ENCODE results near the gene PPP1R13L. TPM values are rescaled to one million over a fixed set of nuclear protein-coding genes. Genes with fewer than 3 reads are reported as not detected.

The PPP1R13L gene
- total and polyA plus RNA-seq, 12 donors: 85.2 to 265 (median 166) TPM

DNA sequence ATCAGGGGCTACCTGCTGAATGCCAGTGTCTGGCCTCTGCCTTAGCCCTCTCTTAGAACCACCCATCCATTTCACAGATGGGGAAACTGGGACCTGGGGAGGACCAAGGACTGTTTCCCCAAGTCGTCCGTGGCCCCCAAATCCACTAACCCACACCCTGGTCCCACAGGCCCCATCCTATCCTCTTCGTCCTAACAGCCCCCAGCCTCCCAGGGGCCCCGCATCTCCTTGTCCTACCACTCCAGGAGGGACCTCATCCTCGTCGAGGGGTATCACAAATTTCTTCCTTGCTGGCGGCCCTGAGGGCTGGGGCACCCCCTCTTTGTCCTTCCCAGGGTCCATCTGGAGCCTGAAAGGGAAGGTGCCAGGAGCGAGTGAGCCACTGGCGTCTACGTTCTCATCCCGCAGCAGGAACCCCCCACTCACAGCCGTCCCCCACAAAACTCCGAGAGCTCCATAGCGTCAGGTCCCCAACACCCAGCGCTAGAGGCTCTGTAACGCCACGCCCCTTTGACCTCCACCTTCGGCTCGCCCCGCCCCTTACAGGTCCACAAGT lies 18.2 kb upstream of the PPP1R13L start:
- Histone ChIP-seq H3K36me3 (peaks cover 0 to 42% (median 14%) of the 10 kb centered on the region in 9 donors), H3K9me3 (no peaks in the 10 kb centered on the region), H3K27ac (peak overlapping the region; percentile 34 to 96 (median 92)), H3K4me3 (peak overlapping the region; percentile 12 to 81 (median 72)), H3K4me1 (peaks cover 4 to 67% (median 40%) of the 10 kb centered on the region in 9 donors), H3K27me3 (peaks cover 0 to under 1% (median 0%) of the 10 kb centered on the region in 7 donors)
- ATAC-seq (no peak), DNase-seq (no peak)
- TF ChIP-seq, protein P1, sequence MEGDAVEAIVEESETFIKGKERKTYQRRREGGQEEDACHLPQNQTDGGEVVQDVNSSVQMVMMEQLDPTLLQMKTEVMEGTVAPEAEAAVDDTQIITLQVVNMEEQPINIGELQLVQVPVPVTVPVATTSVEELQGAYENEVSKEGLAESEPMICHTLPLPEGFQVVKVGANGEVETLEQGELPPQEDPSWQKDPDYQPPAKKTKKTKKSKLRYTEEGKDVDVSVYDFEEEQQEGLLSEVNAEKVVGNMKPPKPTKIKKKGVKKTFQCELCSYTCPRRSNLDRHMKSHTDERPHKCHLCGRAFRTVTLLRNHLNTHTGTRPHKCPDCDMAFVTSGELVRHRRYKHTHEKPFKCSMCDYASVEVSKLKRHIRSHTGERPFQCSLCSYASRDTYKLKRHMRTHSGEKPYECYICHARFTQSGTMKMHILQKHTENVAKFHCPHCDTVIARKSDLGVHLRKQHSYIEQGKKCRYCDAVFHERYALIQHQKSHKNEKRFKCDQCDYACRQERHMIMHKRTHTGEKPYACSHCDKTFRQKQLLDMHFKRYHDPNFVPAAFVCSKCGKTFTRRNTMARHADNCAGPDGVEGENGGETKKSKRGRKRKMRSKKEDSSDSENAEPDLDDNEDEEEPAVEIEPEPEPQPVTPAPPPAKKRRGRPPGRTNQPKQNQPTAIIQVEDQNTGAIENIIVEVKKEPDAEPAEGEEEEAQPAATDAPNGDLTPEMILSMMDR (IDR thresholded peaks at IDR 0.05): no peak
- WGBS, 2 donors: 16 to 17% methylated on average over 18 to 20 of the region's 20 CpGs
- intact Hi-C loops (cut with DNase I): loop anchor here in 3 of 10 donors (1.0 to 10.0 kb wide), 4 partner anchors 16 to 222 kb away; partner anchors contain the start of gene POLR1G (in 2 of the 3)

- no peak for DNase-seq
- Histone ChIP-seq H3K4me3 (peak overlapping the region in 1 of 10 donors; percentile 75), H3K27ac (peak overlapping the region in 3 of 10 donors; percentile 13 to 92 (median 89)), H3K9me3 (no peaks in the 10 kb centered on the region), H3K27me3 (no peaks in the 10 kb centered on the region), H3K4me1 (peaks cover 4 to 57% (median 32%) of the 10 kb centered on the region in 9 donors), H3K36me3 (peaks cover 0 to 53% (median 18%) of the 10 kb centered on the region in 9 donors)
- intact Hi-C loops (cut with DNase I): loop anchor here in 2 of 10 donors (2.0 to 10.0 kb wide), 3 partner anchors 15 to 223 kb away; partner anchors contain the start of gene POLR1G (in 1 of the 2)
- TF ChIP-seq, protein P1 (IDR thresholded peaks at IDR 0.05): no peak
- WGBS, 2 donors: 75 to 80% methylated on average over 6 of the region's 6 CpGs
- no peak for ATAC-seq
Observed at GRCh38 chr19:45421947-45422498, 17.2 kb upstream of the PPP1R13L start.

GRCh38 chr19:45420871-45421270 lies 16.0 kb upstream of the PPP1R13L start:
- no peaks in the 10 kb centered on the region for H3K9me3 ChIP-seq
- 93 to 94% methylated on average over 6 of the region's 6 CpGs for WGBS, 2 donors
- H3K27me3 ChIP-seq: no peaks in the 10 kb centered on the region
- intact Hi-C loops (cut with DNase I): loop anchor here in 2 of 10 donors (10.0 kb wide), 2 partner anchors 54 to 224 kb away; no protein-coding TSS in a partner anchor
- no peak for ATAC-seq
- peaks cover 4 to 56% (median 32%) of the 10 kb centered on the region in 9 donors for H3K4me1 ChIP-seq
- H3K36me3 ChIP-seq: peaks cover 0 to 64% (median 18%) of the 10 kb centered on the region in 9 donors
- no peak overlapping the region for H3K27ac ChIP-seq
- TF ChIP-seq, protein P1 (IDR thresholded peaks at IDR 0.05): no peak
- H3K4me3 ChIP-seq: no peak overlapping the region
- DNase-seq: no peak

DNA sequence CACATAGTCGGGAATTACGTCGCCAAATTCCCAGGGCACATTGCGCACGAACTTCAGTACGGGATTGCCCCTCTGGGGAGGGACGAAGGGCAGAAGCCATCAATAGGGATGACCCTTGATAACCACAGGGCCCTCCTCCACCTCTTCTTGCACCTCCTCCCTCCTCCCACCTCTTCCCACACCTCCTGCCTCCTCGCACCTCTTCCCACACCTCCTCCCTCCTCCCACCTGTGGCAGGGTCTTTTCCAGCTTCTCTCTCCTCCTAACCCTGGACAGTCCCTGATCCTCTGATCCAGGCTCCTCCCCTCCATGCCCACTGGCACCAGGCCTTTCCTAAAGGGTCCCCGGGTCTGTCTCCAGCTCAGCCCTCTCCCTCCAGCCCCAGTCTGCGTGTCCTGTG lies 15.5 kb upstream of the PPP1R13L start:
- TF ChIP-seq, protein P1 (IDR thresholded peaks at IDR 0.05): no peak
- H3K9me3 ChIP-seq: no peaks in the 10 kb centered on the region
- H3K4me3 ChIP-seq: no peak overlapping the region
- peaks cover 0 to 68% (median 18%) of the 10 kb centered on the region in 9 donors for H3K36me3 ChIP-seq
- no peaks in the 10 kb centered on the region for H3K27me3 ChIP-seq
- peaks cover 4 to 51% (median 31%) of the 10 kb centered on the region in 9 donors for H3K4me1 ChIP-seq
- intact Hi-C loops (cut with DNase I): loop anchor here in 2 of 10 donors (10.0 kb wide), 2 partner anchors 54 to 224 kb away; no protein-coding TSS in a partner anchor
- no peak for ATAC-seq
- WGBS, 2 donors: 85 to 87% methylated on average over 10 of the region's 10 CpGs
- DNase-seq: no peak
- H3K27ac ChIP-seq: peak overlapping the region in 1 of 10 donors; percentile 65

Data from heart right ventricle (tissue), 16 donors.